Peyer's patch (tissue), 4 donors: ENCODE results near the gene BAZ1B. TPM values are rescaled to one million over a fixed set of nuclear protein-coding genes. Genes with fewer than 3 reads are reported as not detected.
"Not testable (repeated sequence)": the region's sequence is repeated elsewhere in the genome, so short reads cannot be mapped to it uniquely, and the experiment has no call there.

Source experiments
- DNase-seq, 3 donors: peaks; one replicate each; pipeline ENCODE4 v3.0.0-alpha.2; 2017 to 2019
- H3K27ac ChIP-seq, 4 donors: fragments of 200-600 bp; sonication (generic); one replicate each; pipeline ENCODE4 v1.5.1; 2016 to 2019
- H3K27me3 ChIP-seq, 2 donors: fragments of 200-600 bp; sonication (generic); one replicate each; pipeline ENCODE4 v1.5.1; 2019
- H3K36me3 ChIP-seq, 3 donors: fragments of 200-600 bp; sonication (generic); one replicate each; pipeline ENCODE4 v1.5.1; 2016 to 2019
- H3K4me1 ChIP-seq, 4 donors: fragments of 200-600 bp; sonication (generic); one replicate each; pipeline ENCODE4 v1.5.1; 2016 to 2019
- H3K4me3 ChIP-seq, 4 donors: fragments of 200-600 bp; sonication (generic); 1 replicate in 3 of 4; 2 replicates in 1 of 4; pipeline ENCODE4 v1.5.1; 2016 to 2019; ENCODE audit warnings: mild to moderate bottlenecking in 1 of 4
- H3K9me3 ChIP-seq, 4 donors: fragments of 200-600 bp; sonication (generic); one replicate each; pipeline ENCODE4 v1.5.1; 2016 to 2019; ENCODE audit warnings: mild to moderate bottlenecking in 1 of 4
- CTCF ChIP-seq, 6 experiments: fragments of 450-650 bp in 4 of 6; fragments of 200-600 bp in 2 of 6; sonication (generic) in 1 of 6; IDR thresholded peaks; one replicate each; pipeline ENCODE4 v1.5.1; 2017 to 2019; ENCODE audit warnings: antibody characterized with exemption in 6 of 6, mild to moderate bottlenecking in 3 of 6, moderate library complexity in 1 of 6
- POLR2A ChIP-seq, 2 donors: fragments of 450-650 bp; IDR thresholded peaks; one replicate each; pipeline ENCODE4 v1.5.1; 2017; ENCODE audit warnings: antibody characterized with exemption in 2 of 2, mild to moderate bottlenecking in 2 of 2, moderate library complexity in 2 of 2
- total RNA-seq, 4 donors: library from RNA; depleted of rRNA; stranded (reverse); fragments of >200 nt; gene quantifications; one replicate each; pipeline ENCODE4 v1.1.0, GENCODE V29; 2016

The BAZ1B gene
- total RNA-seq, 4 donors from 2014 or later, result 38.6 to 162 (median 52.6) TPM

- TF ChIP-seq POLR2A (IDR thresholded peaks at IDR 0.05), result no peak
- no peak for TF ChIP-seq CTCF (IDR thresholded peaks at IDR 0.05)
- H3K9me3 ChIP-seq, result no peaks in the 10 kb centered on the region
- no peak overlapping the region for H3K4me3 ChIP-seq
- H3K4me1 ChIP-seq, result peaks cover 0 to 7% (median 0%) of the 10 kb centered on the region in 4 donors
- DNase-seq, result no peak
- H3K27ac ChIP-seq, result no peak overlapping the region
- peaks cover 0 to 92% (median 0%) of the 10 kb centered on the region in 3 donors for H3K36me3 ChIP-seq
- H3K27me3 ChIP-seq, result no peaks in the 10 kb centered on the region
Measured at GRCh38 chr7:73549176-73549575, 27.1 kb upstream of the BAZ1B start.

GRCh38 chr7:73547841-73548240 lies 25.7 kb upstream of the BAZ1B start:
- H3K27me3 ChIP-seq, result no peaks in the 10 kb centered on the region
- no peaks in the 10 kb centered on the region for H3K9me3 ChIP-seq
- DNase-seq, result no peak
- no peak overlapping the region for H3K27ac ChIP-seq
- H3K36me3 ChIP-seq, result peaks cover 0 to 92% (median 0%) of the 10 kb centered on the region in 3 donors
- TF ChIP-seq CTCF (IDR thresholded peaks at IDR 0.05) (no peak), POLR2A (IDR thresholded peaks at IDR 0.05) (no peak)
- no peak overlapping the region for H3K4me3 ChIP-seq
- peaks cover 0 to 5% (median 0%) of the 10 kb centered on the region in 4 donors for H3K4me1 ChIP-seq

- H3K36me3 ChIP-seq, result peaks cover 0 to 92% (median 0%) of the 10 kb centered on the region in 3 donors
Measured at GRCh38 chr7:73544678-73545077, 22.6 kb upstream of the BAZ1B start.

GRCh38 chr7:73541722-73542121 lies 19.6 kb upstream of the BAZ1B start:
- no peak overlapping the region for H3K4me3 ChIP-seq
- no peak for DNase-seq
- peaks cover 0 to 5% (median 0%) of the 10 kb centered on the region in 4 donors for H3K4me1 ChIP-seq
- H3K27me3 ChIP-seq, result no peaks in the 10 kb centered on the region
- peaks cover 0 to 94% (median 0%) of the 10 kb centered on the region in 3 donors for H3K36me3 ChIP-seq
- H3K27ac ChIP-seq, result no peak overlapping the region
- H3K9me3 ChIP-seq, result no peaks in the 10 kb centered on the region
- TF ChIP-seq POLR2A (IDR thresholded peaks at IDR 0.05), result no peak
- no peak for TF ChIP-seq CTCF (IDR thresholded peaks at IDR 0.05)

More at GRCh38 chr7:73544678-73545077, 22.6 kb upstream of the BAZ1B start:
- no peak for DNase-seq
- peaks cover 0 to 5% (median 0%) of the 10 kb centered on the region in 4 donors for H3K4me1 ChIP-seq
- no peaks in the 10 kb centered on the region for H3K9me3 ChIP-seq
- H3K27ac ChIP-seq, result no peak overlapping the region
- no peaks in the 10 kb centered on the region for H3K27me3 ChIP-seq
- H3K4me3 ChIP-seq, result no peak overlapping the region
- TF ChIP-seq POLR2A (IDR thresholded peaks at IDR 0.05), result no peak
- TF ChIP-seq CTCF (IDR thresholded peaks at IDR 0.05), result no peak

- Histone ChIP-seq H3K4me3 (no peak overlapping the region), H3K9me3 (no peaks in the 10 kb centered on the region), H3K27me3 (no peaks in the 10 kb centered on the region), H3K36me3 (peaks cover 0 to 98% (median 0%) of the 10 kb centered on the region in 3 donors), H3K27ac (no peak overlapping the region), H3K4me1 (no peaks in the 10 kb centered on the region)
- DNase-seq, result no peak
- TF ChIP-seq CTCF (IDR thresholded peaks at IDR 0.05) (no peak), POLR2A (IDR thresholded peaks at IDR 0.05) (no peak)
Measured at GRCh38 chr7:73539709-73540108, 17.6 kb upstream of the BAZ1B start.

GRCh38 chr7:73538510-73538909 lies 16.4 kb upstream of the BAZ1B start:
- not testable (repeated sequence) for H3K27me3 ChIP-seq, DNase-seq, H3K9me3 ChIP-seq, H3K4me1 ChIP-seq, H3K4me3 ChIP-seq, H3K27ac ChIP-seq
- H3K36me3 ChIP-seq, result peaks cover 0 to 91% (median 0%) of the 10 kb centered on the region in 3 donors
